Hematopoietic multipotent progenitor cell (in vitro differentiated cells): Measurements from ENCODE around the gene TMEM273. TPM values are rescaled to one million over a fixed set of nuclear protein-coding genes. Genes with fewer than 3 reads are reported as not detected.
A peak's percentile ranks its signal among the peaks of the same experiment; 100 is the strongest.
"Not testable (repeated sequence)": the region's sequence is repeated elsewhere in the genome, so short reads cannot be mapped to it uniquely, and the experiment has no call there.

Source experiments
- DNase-seq, 3 donors: peaks; one replicate each; pipeline ENCODE4 v3.0.0-alpha.2; 2011 to 2015; ENCODE audit warnings: low read depth in 2 of 3, low spot score in 2 of 3
- total RNA-seq: library from RNA; depleted of rRNA; stranded (reverse); fragments of >200 nt; gene quantifications from one replicate; pipeline ENCODE4 v1.2.3, GENCODE V29; 2012

Gene TMEM273
- total RNA-seq, 1 donor: 1.6 TPM

DNA sequence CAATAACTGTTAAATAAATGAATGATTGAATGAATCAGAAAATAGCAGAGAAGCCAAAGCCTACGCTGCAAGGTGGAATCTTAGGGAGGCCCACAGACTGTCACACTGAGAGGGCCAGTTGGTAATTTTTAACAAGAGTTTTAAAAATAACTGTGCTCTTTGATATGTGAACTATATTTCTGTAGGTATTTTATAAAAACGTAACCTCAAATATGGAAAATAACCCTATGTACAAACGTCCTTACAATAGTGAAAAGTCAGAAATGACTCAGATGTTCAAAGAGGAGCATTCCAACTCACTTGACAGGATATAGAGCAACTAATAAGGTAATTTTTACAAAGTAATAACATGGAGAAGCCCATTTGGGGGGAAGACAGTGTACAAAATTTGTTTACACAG lies 18.9 kb upstream of the TMEM273 start:
- DNase-seq: no peak

DNA sequence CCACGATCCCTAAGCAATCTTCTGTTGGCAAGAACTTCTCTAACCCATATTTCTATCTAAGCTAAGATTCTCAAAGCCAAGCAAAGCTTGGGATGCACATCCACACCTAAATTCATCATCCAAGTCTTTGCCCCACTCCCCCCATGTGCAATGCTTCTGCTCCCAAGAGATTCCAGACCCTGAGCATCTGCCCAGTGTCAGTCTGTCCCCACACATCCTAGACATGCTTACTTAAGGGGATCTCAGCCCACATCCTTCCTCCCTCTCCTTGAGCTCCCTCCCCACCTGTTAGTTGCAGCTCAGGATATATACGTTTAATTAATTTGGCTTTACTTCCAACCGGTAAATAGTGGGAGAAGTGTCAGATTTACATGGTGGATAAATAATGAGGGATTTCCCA lies 17.0 kb upstream of the TMEM273 start:
- DNase-seq: no peak

DNA sequence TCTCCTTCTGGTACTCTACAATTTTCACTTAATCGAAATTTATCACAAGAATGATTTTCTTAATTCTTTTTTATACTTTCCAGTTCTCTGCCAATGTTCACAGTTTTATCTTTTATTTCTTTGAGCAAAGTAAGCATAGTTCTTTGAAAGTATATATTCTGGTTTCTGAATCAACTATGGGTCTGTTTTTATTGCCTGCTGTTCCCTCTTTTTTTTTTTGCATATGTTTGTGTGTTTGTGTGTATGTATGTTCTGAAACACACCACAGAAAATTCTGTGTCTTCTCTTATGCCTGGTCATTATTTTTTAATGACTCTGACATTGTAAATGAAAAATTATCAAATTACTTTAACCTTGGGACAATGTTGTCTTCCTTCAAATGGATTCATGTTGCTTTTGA lies 15.9 kb upstream of the TMEM273 start:
- DNase-seq: no peak

DNA sequence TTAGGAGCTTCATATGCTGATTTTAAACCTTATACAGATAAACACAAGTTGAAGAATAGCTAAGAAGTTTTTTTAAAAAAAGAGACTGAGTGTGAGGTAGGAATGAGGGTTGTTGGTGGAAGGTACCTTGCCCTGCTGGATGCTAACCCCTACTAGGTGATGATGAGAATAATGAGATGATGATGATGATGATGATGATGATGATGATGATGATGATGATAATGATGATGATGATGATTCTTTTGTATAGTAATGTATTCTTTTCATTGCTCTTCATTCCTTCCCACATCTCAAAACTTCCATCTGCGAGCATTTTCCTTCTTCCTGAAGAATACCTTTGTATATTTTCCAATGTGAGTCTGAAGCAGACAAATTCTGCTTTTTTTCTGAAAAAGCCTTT lies 14.1 kb upstream of the TMEM273 start:
- DNase-seq: no peak

DNA sequence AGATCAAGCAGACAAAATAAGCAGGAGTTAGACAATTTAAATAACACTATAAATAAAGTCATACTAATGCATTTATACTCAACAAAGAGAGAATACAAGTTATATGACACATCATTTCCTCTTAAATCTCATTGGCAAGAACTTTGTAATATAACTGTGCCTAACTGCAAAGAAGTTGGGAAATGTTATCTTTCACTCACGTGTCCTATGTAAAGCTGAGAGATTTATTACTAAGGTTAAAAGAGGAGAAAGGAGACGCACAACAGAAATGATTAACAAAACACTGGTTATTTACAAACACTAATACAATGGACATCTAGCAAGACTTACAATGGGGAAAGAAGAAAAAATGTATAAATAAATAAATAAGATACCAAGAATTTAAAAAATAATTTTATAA lies 12.7 kb upstream of the TMEM273 start:
- no peak for DNase-seq

DNA sequence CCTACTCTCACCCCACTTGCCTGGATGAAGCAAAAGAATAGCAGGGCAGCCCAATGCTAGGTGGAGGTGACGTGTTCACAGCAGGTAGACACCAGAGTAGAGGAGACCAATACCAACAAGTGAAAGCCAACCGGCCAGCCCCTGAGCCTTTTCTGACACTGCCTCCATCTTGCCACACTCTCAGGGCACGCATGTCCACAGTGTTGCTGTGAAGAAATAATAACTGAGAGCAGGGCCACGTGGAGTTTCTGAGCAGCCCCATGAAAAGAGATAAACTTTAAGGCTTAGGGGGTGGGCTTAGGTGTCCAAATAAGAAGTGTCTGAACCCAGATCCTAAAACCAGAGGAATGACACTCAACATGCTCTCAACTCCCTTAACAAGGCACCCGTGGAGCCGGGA lies 9.0 kb upstream of the TMEM273 start:
- DNase-seq: no peak

DNA sequence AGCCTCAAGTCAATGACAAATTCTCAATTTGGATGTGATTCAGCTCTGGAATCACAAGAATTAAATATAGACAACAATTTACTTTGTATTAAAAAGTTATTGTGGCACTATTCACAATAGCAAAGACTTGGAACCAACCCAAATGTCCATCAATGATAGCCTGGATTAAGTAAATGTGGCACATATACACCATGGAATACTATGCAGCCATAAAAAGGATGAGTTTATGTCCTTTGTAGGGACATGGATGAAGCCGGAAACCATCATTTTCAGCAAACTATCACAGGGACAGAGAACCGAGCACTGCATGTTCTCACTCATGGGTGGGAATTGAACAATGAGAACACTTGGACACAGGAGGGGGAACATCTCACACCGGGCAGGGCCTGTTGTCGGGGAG lies 7.7 kb upstream of the TMEM273 start:
- not testable (repeated sequence) for DNase-seq

DNA sequence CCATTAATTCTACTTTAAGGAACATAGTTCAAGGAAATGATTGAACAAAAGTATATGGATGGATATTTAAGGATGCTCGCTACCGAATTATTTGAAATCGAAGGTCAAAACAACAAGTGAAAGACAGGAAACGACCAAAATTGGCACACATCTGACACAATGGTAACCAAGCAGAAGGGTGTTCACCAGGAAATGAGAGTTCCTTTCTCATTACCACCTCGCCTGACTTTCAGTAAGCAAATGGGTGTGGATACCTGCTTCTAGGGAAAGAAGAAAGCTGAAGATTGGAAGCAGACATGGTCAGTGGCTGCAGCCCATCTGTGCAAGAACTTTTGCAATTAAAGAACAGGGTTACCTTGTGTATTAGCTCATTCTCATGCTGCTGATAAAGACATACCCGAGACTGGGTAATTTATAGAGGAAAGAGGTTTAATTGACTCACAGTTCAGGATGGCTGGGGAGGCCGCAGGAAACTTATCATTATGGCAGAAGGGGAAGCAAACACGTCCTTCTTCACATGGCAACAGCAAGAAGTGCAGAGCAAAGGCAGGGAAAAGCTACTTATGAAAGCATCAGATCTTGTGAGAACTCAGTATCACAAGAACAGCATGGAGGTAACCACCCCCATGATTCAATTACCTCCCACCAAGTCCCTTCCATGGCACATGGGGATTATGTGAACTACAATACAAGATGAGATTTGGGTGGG lies 6.2 kb upstream of the TMEM273 start:
- DNase-seq: no peak

DNA sequence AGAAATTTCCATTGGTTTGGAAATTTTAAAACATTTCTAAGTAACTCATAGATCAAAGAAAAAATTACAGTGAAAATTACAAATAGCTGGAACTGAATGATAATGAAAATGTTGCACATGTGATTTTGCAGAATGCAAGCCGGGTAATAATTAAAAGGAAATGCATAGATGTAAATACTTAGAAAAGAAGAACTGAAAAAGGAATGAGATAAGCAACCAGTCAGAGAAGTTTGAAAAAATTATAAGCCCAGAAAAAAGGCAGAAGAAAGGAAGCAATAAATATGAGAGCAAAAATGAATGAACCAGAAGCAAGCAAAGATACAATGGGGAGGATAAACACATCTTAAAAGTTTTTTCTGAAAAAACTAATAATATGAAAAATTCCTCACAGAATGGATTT lies 3.2 kb upstream of the TMEM273 start:
- no peak for DNase-seq

DNA sequence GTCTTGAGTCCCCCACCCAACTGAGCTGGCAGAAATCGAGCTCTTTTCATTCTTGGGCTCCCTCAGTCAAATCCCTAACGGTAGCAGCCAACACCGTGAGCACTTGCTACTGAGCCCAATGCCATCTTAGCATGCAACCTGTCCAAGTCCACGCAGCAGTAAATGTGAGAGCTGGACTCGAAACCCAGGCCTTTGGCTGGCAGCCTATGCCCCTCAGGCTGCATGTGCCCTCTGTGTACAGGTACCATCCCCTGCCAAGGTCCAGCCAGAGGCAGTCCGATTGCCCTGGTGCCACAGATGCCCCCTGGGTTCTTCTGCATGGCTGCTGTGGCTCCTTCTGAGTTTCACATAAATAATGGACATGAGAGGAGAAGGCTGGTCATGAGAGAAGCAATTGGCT lies 1.2 kb upstream of the TMEM273 start:
- no peak for DNase-seq

DNA sequence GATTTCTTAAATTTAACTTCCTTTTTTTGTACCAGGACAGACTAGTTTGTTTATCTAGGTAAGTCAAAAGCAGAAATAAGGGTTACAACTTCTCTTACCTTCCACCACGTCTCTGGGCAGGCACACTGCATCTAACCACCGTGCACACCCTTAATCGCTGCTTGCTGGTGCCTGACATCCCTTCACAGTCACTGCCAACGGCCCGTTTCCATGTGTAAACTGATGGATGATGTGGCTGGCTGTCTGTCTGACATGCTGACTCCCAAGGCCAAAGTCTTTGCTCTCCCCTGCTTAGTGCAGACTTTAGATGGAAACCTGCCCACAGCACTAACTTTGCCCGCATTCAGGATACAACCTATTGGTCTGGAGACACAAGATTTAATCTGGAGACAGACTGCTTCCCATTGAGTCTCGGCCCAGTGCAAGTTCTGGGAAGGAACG lies 1.1 kb downstream of the TMEM273 start:
- DNase-seq: peak in 1 of 3 donors; percentile 22

DNA sequence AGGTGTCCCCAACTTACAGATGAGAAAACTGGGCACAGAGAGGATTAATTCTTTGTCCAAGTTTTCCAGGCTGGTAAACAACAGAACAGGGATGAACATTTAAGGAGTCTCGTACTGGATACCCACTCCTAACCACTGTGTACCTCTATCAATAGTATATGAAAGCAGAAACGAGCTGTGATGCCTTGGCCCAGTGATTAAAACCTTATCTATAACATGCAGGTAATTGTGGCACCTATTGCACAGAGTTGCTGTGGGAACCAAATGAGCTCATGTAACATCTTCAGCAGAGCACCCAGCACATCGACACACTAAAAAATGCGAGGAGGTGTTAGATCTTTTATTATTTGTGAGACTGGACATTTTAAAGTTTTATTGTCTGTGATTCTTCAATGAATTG lies 1.6 kb downstream of the TMEM273 start:
- no peak for DNase-seq

DNA sequence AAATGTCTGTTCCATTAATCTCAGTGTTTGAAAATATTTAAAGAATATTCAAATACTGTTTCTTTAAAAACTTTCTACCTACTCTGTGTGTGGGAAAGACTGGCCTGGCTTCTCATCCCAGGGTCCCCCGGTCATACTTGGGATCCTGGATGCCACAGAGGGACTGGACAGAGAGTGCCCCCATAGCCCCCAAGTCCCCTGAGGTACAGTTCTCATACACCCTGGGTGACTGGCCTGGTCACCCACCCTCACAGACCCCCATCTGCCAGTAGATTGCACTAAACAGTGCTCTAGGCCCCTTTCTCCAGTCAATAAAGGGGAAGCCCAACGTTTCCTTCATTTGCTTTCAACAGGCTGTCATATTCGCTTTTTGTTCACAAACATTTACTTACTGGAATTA lies 3.0 kb downstream of the TMEM273 start:
- no peak for DNase-seq

DNA sequence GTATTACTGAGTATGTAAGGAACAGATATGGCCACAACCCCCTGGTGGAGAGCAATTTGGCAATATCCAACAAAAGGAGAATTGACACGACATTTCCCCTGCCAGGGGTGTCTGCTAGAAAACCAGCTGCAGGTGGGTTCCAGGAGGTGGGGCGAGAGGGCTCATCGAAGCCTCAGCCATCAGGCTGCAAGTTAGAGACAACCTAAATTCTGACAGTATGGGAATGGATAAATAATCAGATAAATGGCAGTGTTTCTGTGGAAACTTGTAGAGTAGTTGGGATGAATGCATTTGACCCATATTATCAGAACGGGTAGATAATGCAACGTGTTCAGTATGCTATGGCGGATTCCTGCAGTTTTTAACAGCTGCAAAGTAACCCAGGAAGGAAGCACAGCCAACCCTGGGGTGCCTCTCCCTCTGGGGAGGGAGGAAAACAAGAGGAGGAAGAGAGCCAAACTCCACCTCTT lies 3.5 kb downstream of the TMEM273 start:
- no peak for DNase-seq

DNA sequence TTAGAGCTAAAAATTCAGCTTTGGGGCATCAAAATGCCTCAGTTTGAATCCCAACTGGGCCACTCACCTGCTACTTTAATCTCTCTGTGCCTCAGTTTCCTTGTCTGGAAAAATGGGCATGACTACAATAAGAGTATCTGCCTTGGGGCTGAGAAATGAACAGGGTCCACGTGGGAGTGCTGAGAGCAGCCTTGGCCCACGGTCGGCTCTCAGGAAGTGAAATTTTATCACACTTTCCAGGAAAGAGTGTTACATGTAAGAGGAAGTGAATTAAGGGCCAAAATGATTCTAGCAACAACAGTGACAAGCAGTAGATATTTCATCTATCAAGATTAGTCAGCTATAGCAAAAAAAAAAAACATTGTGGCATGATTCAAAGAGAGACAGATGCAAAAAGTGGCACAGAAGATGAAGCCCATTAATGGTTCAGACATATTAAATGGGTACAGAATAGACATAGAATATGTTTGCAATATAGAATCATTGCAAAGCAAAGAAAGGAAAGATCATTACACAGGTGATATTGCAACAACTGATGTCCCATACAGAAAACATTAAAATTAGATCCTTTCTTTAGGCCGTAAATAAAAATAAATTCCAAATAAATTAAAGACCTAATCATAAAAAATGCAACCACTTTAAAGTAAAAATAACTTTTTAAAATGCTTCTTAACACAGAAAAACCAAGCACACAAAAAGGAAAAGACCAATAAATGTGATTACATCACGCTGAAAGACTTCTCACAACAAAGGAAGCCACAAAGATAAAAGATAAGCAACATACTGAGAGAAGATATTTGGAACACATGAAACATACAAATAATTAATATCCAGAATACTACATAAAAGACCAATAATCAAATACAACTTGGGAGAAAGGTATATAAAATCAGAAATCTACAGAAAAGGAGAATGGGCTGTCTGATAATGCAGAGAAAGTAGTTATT lies 4.3 kb downstream of the TMEM273 start:
- peak in 1 of 3 donors; percentile 48 for DNase-seq

DNA sequence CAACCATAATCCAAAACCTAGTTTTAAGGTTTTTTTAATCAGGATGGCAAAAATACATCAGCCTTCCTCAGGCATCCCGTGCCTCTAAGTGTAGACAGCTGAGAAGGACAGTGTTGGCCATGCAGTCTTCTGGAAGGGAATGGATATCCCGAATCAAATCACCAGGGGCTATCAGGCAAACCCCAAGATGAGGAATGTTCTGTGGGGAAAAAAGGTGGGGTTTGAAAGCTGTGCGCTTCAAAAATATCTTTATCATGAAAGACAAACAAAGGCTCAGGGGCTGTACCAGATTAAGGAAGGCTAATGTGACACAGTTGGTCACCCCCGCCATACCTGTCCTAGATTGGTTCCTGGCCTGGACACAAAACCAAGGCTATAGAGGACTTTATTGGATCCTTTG lies 5.4 kb downstream of the TMEM273 start:
- DNase-seq: no peak

DNA sequence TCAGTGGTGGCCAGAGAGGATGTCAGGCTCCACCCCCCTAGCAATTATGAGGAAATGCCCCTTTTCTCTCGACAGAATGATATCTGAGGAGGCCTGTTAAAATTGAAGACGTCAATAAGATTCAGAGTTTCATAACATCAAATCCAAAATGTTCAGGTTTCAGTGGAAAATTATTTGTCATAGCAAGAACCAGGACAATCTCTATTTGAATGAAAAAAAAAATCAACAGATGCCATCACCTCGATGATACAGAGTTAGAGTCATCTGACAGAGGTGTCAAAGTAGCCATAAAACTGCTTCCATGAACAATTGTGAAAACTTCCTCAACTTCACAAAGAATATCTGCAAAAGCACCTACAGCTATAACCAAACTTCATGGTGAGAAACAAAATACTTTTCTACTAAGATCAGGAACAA lies 7.7 kb downstream of the TMEM273 start:
- no peak for DNase-seq

DNA sequence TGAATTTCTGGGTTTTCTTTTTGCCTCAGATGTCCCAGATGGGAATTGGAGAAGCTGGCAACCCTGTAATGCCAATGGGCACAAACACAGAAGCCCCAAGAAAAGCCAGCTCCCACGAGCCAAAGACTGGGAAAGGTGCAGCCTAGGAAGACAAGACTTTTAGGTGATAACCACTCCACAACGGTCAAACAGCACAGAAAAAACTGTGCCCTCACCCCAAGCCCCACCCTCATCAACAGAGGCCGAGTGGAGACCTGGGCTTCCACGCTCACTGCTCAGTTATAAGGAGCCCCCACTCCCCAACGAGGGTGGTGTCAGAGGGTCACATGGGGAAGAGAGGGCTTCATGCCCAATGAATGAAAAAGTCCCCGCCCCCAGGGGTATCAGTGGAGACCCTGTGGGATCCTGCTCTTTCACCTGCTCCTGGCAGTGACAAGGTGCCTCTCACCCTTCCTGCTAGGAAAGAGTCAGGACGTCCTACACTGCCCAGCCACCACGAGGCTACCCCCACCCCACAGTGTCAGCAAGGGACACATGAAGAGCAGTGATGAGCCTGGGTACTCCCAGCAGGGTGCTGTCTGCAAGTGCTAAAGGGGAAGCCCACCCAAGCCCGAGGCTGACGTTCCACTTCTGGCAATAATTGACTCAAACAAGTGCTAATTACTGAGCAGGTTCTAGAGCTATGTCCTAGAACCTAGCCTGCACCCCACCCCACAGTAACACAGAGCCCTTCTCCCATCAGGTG lies 8.3 kb downstream of the TMEM273 start:
- DNase-seq: no peak

DNA sequence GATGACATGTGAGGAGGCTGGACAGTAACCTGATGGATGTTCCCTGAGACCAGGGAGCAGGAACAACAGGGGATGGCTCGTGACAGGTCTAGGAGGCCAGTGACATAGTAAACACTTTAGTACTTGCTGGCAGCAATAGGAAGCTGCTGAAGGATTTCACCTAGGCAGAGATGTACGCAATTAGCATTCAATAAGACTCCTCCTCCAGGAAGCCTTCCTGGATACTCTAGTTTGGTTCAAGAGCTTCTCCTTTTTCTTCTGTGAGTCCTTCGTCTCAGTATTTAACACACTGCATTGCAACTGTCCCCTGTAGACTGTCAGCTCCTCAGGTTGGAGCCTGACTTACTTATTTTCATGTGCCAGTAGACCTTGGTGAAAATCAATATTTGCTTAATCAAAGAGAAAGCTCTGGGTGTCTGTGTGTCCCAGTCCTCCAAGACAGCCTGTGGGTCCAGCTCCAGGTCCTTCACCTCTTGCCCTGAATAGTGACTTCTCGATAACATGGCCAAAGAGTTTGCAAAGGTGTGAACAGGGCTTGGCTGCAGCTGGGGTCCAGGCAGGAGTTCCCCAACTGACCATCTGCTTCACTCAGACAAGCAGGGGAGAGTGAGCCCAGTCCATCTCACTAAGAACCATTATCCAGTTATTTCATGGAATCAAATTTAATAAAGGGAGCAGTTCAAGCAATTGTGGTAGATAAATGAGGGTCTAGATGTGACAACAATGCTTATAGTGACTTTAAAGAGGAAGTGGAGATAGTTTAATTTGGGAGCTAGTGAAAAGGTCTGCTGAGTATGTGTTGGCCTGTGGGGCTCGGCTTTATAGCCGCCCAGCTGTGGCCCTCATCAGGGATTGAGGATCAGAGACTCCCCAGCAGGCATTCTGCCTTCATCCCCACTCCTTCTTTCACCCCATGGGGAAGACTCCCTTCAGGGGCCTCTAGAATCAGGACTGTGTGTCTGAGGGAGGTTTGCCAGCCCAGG lies 9.4 kb downstream of the TMEM273 start:
- DNase-seq: no peak
